Measurements from ENCODE around the gene HSCB. TPM values are rescaled to one million over a fixed set of nuclear protein-coding genes. Genes with fewer than 3 reads are reported as not detected.

HSCB gene
- polyA plus RNA-seq, 1 donor (not counting 4 experiments of a cell fraction or from before 2014, with no cell fraction given), result 12.5 TPM

DNA sequence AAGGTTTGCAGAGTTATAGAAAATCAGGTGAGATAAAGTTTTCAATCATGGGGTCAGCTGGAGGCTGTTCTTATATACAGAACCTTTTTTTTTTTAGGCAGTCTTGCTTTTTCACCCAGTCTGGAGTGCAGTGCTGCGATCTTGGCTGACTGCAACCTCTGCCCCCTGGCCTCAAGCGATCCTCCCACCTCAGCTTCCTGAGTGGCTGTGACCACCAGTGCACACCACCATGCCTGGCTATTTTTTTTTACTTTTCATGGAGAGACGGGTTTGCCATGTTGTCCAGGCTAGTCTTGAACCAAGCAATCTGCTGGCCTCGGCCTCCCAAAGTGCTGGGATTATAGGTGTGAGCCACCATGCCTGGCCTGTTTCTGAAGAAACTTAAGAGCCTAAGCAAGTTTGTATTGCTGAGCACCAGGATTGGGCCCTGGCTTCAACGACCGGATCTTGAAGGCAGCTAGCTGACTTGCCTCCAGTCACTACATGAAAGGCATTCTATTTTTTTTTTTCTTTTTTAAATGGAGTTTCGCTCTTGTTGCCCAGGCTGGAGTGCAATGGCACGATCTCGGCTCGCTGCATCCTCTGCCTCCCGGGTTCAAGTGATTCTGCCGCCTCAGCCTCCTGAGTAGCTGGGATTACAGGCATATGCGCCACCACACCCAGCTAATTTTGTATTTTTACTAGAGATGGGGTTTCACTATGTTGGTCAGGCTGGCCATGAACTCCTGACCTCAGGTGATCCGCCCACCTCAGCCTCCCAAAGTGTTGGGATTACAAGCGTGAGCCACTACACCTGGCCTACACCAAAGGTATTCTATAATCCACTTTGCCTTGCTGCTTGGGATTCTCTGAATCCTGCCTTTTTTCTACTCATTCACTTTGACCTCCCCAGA is 50.9 kb downstream of the HSCB start:
- no peak overlapping the region for H3K27ac ChIP-seq (ENCODE audit: control insufficient read depth, insufficient read depth, low read length)
- TF ChIP-seq, protein P1, sequence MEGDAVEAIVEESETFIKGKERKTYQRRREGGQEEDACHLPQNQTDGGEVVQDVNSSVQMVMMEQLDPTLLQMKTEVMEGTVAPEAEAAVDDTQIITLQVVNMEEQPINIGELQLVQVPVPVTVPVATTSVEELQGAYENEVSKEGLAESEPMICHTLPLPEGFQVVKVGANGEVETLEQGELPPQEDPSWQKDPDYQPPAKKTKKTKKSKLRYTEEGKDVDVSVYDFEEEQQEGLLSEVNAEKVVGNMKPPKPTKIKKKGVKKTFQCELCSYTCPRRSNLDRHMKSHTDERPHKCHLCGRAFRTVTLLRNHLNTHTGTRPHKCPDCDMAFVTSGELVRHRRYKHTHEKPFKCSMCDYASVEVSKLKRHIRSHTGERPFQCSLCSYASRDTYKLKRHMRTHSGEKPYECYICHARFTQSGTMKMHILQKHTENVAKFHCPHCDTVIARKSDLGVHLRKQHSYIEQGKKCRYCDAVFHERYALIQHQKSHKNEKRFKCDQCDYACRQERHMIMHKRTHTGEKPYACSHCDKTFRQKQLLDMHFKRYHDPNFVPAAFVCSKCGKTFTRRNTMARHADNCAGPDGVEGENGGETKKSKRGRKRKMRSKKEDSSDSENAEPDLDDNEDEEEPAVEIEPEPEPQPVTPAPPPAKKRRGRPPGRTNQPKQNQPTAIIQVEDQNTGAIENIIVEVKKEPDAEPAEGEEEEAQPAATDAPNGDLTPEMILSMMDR (optimal IDR thresholded peaks at IDR 0.05 in 1 of 3, IDR thresholded peaks at IDR 0.05 in 1 of 3, conservative IDR thresholded peaks at IDR 0.05 in 1 of 3; ENCODE audit: extremely low read depth in 1 of 3, insufficient read depth in 2 of 3, low read length in 3 of 3), result no peak
- no peak for TF ChIP-seq EZH2 (IDR thresholded peaks at IDR 0.05; ENCODE audit: low read length)
- H3K4me2 ChIP-seq (ENCODE audit: control insufficient read depth, extremely low read depth, insufficient read depth, low read depth, low read length), result no peak overlapping the region
- H3K9me3 ChIP-seq (ENCODE audit: control insufficient read depth, low read depth, low read length), result no peaks in the 10 kb centered on the region
- no peak for DNase-seq (ENCODE audit: low read depth, low spot score)
- no peak for FAIRE-seq
- H3K4me1 ChIP-seq (ENCODE audit: control insufficient read depth, extremely low read depth, insufficient read depth, low read length), result peaks cover under 1% of the 10 kb centered on the region
- peaks cover 25% of the 10 kb centered on the region for H3K79me2 ChIP-seq (ENCODE audit: control insufficient read depth, insufficient read depth, low read length)
- H3K9ac ChIP-seq (ENCODE audit: control insufficient read depth, extremely low read depth, insufficient read depth, low read length), result no peak overlapping the region
- H3K4me3 ChIP-seq (ENCODE audit: control insufficient read depth in 2 of 3, extremely low read depth in 1 of 3, insufficient read depth in 2 of 3, low read depth in 1 of 3, low read length in 3 of 3), result no peak overlapping the region
- dilution Hi-C loops (cut with MboI; ENCODE audit: extremely low pct_ligation_motif_present, low sequenced_read_pairs), result no loop called here
- no peak overlapping the region for H2AFZ ChIP-seq (ENCODE audit: control insufficient read depth, low read length)
- peaks cover 20 to 36% of the 10 kb centered on the region in 2 experiments for H3K36me3 ChIP-seq (ENCODE audit: control insufficient read depth in 2 of 2, extremely low read depth in 1 of 2, insufficient read depth in 2 of 2, low read length in 2 of 2)
- H3K27me3 ChIP-seq (ENCODE audit: control insufficient read depth, extremely low read depth, insufficient read depth, low read length), result no peaks in the 10 kb centered on the region
- H3K9me1 ChIP-seq (ENCODE audit: control insufficient read depth, extremely low read depth, insufficient read depth, low read length), result no peaks in the 10 kb centered on the region
- H4K20me1 ChIP-seq (ENCODE audit: control insufficient read depth, extremely low read depth, insufficient read depth, low read length), result peaks cover 17% of the 10 kb centered on the region

DNA sequence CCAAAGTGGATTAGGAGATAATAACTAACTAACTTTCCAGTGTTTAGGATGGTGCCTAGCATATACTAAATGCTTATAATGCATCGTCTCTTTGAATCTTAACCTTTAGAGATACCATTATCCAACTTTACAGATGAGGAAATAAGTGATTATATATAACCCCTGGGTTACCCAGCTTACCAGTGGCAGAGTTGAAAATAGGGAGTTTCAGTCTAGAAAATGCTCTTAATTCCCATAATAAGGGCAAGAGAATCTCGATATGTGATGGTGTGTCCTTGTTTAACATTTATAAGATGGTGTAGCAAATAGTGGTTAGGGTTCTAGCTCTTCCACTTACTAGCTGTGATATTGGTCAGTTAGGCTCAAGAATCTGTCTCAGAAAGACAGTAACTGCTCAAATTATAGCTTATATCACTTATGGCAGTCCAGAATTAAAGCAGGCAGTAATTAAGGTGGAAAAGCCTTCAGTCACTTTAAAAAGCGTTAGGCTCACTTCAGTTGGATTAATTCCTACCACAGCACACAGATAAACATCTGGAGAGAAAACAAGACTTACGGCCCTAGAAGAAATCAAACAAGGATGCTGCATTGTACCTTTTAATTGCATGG is 52.2 kb downstream of the HSCB start:
- DNase-seq (ENCODE audit: low read depth, low spot score), result no peak
- Histone ChIP-seq H3K9me1 (ENCODE audit: control insufficient read depth, extremely low read depth, insufficient read depth, low read length) (no peaks in the 10 kb centered on the region), H4K20me1 (ENCODE audit: control insufficient read depth, extremely low read depth, insufficient read depth, low read length) (peaks cover 17% of the 10 kb centered on the region), H3K4me1 (ENCODE audit: control insufficient read depth, extremely low read depth, insufficient read depth, low read length) (peaks cover 8% of the 10 kb centered on the region), H3K27me3 (ENCODE audit: control insufficient read depth, extremely low read depth, insufficient read depth, low read length) (no peaks in the 10 kb centered on the region), H3K36me3 (ENCODE audit: control insufficient read depth in 2 of 2, extremely low read depth in 1 of 2, insufficient read depth in 2 of 2, low read length in 2 of 2) (peaks cover 19 to 40% of the 10 kb centered on the region in 2 experiments), H3K79me2 (ENCODE audit: control insufficient read depth, insufficient read depth, low read length) (peaks cover 38% of the 10 kb centered on the region), H3K9ac (ENCODE audit: control insufficient read depth, extremely low read depth, insufficient read depth, low read length) (no peak overlapping the region), H3K27ac (ENCODE audit: control insufficient read depth, insufficient read depth, low read length) (no peak overlapping the region), H2AFZ (ENCODE audit: control insufficient read depth, low read length) (no peak overlapping the region), H3K4me3 (ENCODE audit: control insufficient read depth in 2 of 3, extremely low read depth in 1 of 3, insufficient read depth in 2 of 3, low read depth in 1 of 3, low read length in 3 of 3) (no peak overlapping the region), H3K9me3 (ENCODE audit: control insufficient read depth, low read depth, low read length) (no peaks in the 10 kb centered on the region), H3K4me2 (ENCODE audit: control insufficient read depth, extremely low read depth, insufficient read depth, low read depth, low read length) (no peak overlapping the region)
- TF ChIP-seq, protein P1 (optimal IDR thresholded peaks at IDR 0.05 in 1 of 3, IDR thresholded peaks at IDR 0.05 in 1 of 3, conservative IDR thresholded peaks at IDR 0.05 in 1 of 3; ENCODE audit: extremely low read depth in 1 of 3, insufficient read depth in 2 of 3, low read length in 3 of 3), result no peak
- TF ChIP-seq EZH2 (IDR thresholded peaks at IDR 0.05; ENCODE audit: low read length), result no peak
- no peak for FAIRE-seq
- dilution Hi-C loops (cut with MboI; ENCODE audit: extremely low pct_ligation_motif_present, low sequenced_read_pairs), result no loop called here
